Ascending aorta (tissue), 2 donors: ENCODE measurements around the gene NR4A1. TPM values are rescaled to one million over a fixed set of nuclear protein-coding genes. Genes with fewer than 3 reads are reported as not detected.

ENCODE experiments used
- DNase-seq, 2 donors: peaks; one replicate each; pipeline ENCODE4 v3.0.0-alpha.2; 2019; ENCODE audit warnings: low spot score in 2 of 2
- H3K27ac ChIP-seq, 2 donors: fragments of 200-600 bp; sonication (generic); one replicate each; pipeline ENCODE4 v1.5.1; 2016 to 2017; ENCODE audit warnings: mild to moderate bottlenecking in 1 of 2
- H3K27me3 ChIP-seq: fragments of 200-600 bp; sonication (generic); one replicate; pipeline ENCODE4 v1.5.1; 2017
- H3K36me3 ChIP-seq, 2 donors: fragments of 200-600 bp; sonication (generic); one replicate each; pipeline ENCODE4 v1.5.1; 2016
- H3K4me1 ChIP-seq, 2 donors: fragments of 200-600 bp; sonication (generic); one replicate each; pipeline ENCODE4 v1.5.1; 2016 to 2017; ENCODE audit warnings: mild to moderate bottlenecking in 1 of 2
- H3K4me3 ChIP-seq, 2 donors: fragments of 200-600 bp; sonication (generic); one replicate each; pipeline ENCODE4 v1.5.1; 2016 to 2017; ENCODE audit warnings: mild to moderate bottlenecking in 1 of 2
- H3K9me3 ChIP-seq, 2 donors: fragments of 200-600 bp; sonication (generic); one replicate each; pipeline ENCODE4 v1.5.1; 2016
- CTCF ChIP-seq, 3 experiments: fragments of 200-600 bp in 2 of 3; fragments of 450-650 bp in 1 of 3; sonication (generic) in 2 of 3; IDR thresholded peaks; one replicate each; pipeline ENCODE4 v1.5.1; 2016 to 2019; ENCODE audit warnings: antibody characterized with exemption in 3 of 3, mild to moderate bottlenecking in 1 of 3, moderate library complexity in 1 of 3
- intact Hi-C: fragments of 100-400 bp; cut with DNase I; formaldehyde crosslinking; loops from one replicate; pipeline ENCODE4 v1.15.1; 2023
- total RNA-seq: library from RNA; depleted of rRNA; stranded (reverse); fragments of >200 nt; gene quantifications from one replicate; pipeline ENCODE4 v1.1.0, GENCODE V29; 2016

Gene NR4A1
- total RNA-seq, 1 donor from 2014 or later: 722 TPM

DNA sequence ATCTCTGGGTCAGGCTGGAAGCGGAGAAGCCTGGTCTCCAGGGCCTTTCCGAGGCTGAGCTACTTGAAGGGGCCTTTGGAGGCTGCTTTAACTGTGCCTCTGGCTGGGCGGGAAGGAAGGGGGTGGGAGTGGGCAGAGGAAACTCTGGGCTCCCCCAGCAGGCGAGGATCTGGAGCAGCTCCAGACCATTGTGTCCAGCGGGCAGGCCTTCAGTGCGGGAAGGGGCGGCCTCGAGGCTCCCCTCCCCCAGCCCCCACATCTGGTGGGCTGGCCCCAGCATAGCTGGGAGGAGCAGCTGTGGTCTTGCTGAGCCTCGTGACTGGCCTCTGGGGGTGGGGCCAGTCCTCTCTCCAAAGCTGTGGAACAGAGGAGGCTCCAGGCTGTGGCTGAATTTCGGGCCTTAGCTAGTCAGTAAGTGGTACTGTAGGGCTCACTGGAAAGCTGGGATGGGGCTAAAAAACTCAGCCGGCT lies 41.1 kb upstream of the NR4A1 start:
- TF ChIP-seq CTCF (IDR thresholded peaks at IDR 0.05): no peak
- intact Hi-C loops: no loop called here
- no peaks in the 10 kb centered on the region for H3K9me3 ChIP-seq
- no peaks in the 10 kb centered on the region for H3K36me3 ChIP-seq
- no peaks in the 10 kb centered on the region for H3K27me3 ChIP-seq
- no peak overlapping the region for H3K4me3 ChIP-seq
- peak overlapping the region; percentile 68 to 77 for H3K27ac ChIP-seq
- peaks cover 0 to 15% of the 10 kb centered on the region in 2 donors for H3K4me1 ChIP-seq
- peak in 1 of 2 donors; percentile 83 for DNase-seq

GRCh38 chr12:52010692-52011601 lies 40.3 kb upstream of the NR4A1 start:
- intact Hi-C loops: no loop called here
- no peak for DNase-seq
- Histone ChIP-seq H3K36me3 (no peaks in the 10 kb centered on the region), H3K9me3 (no peaks in the 10 kb centered on the region), H3K4me1 (peaks cover 0 to 15% of the 10 kb centered on the region in 2 donors), H3K27ac (peak overlapping the region; percentile 68 to 77), H3K27me3 (no peaks in the 10 kb centered on the region), H3K4me3 (no peak overlapping the region)
- TF ChIP-seq CTCF (IDR thresholded peaks at IDR 0.05): no peak

DNA sequence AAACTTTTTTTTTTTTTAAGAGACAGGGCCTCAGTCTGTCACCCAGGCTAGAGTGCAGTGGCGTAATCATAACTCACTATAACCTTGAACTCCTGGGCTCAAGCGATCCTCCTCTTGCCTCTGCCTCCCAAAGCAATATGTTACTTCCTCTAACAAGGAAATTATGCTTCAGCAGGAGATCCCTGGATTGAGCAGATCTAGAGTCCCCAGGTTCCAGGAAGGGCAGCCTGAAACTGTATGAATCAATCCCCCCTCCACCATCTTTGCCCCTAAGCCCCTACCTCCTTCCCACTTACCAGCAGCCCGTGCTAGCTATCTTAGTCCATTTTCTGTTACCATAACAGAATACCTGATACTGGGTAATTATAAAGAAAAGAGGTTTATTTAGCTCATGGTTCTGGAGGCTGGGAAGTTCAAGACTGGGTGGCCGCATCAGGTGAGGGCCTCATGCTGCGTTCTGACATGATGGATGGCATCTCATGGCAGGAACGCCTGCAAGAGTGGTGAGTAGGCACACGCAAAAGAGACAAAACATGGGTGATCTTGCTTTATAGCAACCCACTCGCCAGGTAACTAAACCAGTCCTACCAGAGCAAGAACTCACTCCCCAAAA lies 39.5 kb upstream of the NR4A1 start:
- intact Hi-C loops: no loop called here
- Histone ChIP-seq H3K4me3 (no peak overlapping the region), H3K27me3 (no peaks in the 10 kb centered on the region), H3K27ac (no peak overlapping the region), H3K4me1 (peaks cover 0 to 10% of the 10 kb centered on the region in 2 donors), H3K9me3 (no peaks in the 10 kb centered on the region), H3K36me3 (no peaks in the 10 kb centered on the region)
- no peak for DNase-seq
- TF ChIP-seq CTCF (IDR thresholded peaks at IDR 0.05): no peak

DNA sequence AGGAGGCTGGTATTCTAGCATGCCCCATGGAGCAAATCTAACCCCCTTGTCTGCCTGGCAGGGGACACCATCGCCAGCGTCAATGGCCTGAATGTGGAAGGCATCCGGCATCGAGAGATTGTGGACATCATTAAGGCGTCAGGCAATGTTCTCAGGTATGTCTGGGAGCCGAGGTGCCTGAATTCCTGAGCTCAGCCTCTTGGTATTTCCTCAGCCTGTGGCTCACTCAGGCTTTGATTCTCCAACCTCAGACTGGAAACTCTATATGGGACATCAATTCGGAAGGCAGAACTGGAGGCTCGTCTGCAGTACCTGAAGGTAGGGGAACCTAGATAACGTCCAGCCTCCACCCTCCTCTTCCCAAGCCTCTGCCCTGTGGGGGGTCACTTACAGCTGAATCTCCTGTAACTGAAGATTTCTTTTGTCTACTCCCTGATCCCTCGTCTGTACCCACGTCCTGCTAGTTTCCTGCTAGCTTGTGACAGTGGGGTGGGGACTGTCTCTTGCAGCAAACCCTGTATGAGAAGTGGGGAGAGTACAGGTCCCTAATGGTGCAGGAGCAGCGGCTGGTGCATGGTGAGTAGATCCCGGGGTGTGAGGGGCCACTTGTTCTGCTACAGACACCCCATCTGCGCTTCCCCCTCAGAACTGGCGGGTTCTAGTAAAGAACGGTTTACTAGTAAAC lies 37.5 kb upstream of the NR4A1 start:
- no peak for TF ChIP-seq CTCF (IDR thresholded peaks at IDR 0.05)
- Histone ChIP-seq H3K4me3 (no peak overlapping the region), H3K4me1 (peaks cover 0 to 2% of the 10 kb centered on the region in 2 donors), H3K36me3 (no peaks in the 10 kb centered on the region), H3K27ac (no peak overlapping the region), H3K27me3 (no peaks in the 10 kb centered on the region), H3K9me3 (no peaks in the 10 kb centered on the region)
- no peak for DNase-seq
- intact Hi-C loops: no loop called here

DNA sequence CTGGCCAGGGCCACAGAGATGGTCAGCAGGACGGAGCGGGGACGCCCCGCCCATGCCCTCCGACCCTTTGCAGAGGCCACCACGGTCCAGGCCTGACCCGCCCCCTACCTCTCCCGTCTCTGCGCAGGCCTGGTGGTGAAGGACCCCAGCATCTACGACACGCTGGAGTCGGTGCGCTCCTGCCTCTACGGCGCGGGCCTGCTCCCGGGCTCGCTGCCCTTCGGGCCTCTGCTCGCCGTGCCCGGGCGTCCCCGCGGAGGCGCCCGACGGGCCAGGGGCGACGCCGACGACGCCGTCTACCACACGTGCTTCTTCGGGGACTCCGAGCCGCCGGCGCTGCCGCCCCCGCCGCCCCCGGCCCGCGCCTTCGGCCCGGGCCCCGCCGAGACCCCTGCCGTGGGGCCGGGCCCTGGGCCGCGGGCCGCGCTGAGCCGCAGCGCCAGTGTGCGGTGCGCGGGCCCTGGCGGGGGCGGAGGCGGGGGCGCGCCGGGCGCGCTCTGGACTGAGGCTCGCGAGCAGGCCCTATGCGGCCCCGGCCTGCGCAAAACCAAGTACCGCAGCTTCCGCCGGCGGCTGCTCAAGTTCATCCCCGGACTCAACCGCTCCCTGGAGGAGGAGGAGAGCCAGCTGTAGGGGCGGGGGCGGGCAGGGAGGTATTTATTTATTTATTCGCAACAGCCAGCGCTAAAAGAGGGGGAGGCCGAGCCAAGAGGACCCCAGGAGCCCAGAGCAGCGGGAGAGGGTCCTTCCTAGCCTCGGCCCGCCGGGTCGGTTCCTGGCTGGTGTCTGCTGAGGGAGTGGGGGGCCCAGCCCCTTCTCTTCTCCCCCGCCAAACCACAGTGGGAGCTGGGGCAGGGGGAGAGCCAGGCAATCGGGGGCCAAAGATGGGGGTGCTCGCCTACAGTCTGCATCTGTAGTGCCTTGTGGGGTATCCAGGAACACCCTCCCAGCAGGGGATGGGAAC lies 36.4 kb upstream of the NR4A1 start:
- Histone ChIP-seq H3K9me3 (no peaks in the 10 kb centered on the region), H3K36me3 (no peaks in the 10 kb centered on the region), H3K27me3 (no peaks in the 10 kb centered on the region), H3K27ac (no peak overlapping the region), H3K4me3 (no peak overlapping the region), H3K4me1 (peaks cover 0 to 2% of the 10 kb centered on the region in 2 donors)
- no peak for DNase-seq
- intact Hi-C loops: no loop called here
- no peak for TF ChIP-seq CTCF (IDR thresholded peaks at IDR 0.05)
